Dedifferentiated amniotic fluid mesenchymal stem cell (primary cell): ENCODE data around the gene RELCH.

Experiments used
- DNase-seq: peaks from one replicate; pipeline ENCODE4 v3.0.0-alpha.2; 2016; ENCODE audit errors: extremely low spot score

The RELCH gene

DNA sequence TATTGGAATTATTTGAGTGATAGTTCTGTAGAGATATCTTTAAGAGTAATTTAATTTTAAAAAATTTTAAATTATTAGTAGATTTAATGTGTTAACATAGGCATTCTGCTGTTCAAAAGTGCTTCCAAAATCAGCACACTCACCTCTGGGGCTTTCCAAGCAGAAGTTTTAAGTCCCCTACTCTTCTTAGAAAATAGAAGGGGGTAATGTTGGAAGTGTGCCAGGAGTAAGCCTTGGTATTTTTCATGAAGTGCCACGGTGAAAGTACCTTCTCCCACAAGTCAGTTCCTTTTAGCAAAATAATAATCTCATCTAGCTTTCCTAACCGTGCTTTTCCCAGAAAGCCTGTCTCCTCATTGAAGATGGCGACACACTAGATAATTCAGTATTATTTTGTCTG, 134.1 kb downstream of the RELCH start:
- DNase-seq, result no peak

DNA sequence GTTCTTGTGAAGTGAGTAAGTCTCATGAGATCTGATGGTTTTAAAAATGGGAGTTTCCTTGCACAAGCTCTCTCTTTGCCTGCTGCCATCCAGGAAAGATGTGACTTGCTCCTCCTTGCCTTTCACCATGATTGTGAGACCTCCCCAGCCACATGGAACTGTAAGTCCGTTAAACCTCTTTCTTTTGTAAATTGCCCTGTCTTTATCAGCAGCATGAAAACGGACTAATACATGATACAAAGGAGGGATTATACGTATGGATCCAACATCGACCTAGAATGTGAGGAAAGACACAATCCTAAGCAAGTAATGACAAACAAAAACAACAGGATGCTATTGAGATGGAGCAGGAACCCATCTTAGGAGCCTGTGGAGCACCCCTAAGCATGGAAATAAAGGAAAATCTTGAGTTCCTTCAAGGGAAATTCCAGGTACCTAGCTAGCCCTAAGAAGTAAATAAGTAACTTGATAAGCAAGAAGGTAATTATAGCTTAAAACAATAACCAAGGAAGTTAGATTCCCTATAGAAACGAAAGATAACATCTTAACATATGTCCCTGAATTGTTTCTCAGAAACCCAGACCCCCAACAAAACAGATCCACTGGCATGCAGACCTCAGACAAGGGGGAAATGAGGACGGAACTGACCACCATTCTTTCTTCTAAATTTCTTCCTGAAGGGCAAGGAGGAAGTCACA, 136.6 kb downstream of the RELCH start:
- DNase-seq, result no peak

DNA sequence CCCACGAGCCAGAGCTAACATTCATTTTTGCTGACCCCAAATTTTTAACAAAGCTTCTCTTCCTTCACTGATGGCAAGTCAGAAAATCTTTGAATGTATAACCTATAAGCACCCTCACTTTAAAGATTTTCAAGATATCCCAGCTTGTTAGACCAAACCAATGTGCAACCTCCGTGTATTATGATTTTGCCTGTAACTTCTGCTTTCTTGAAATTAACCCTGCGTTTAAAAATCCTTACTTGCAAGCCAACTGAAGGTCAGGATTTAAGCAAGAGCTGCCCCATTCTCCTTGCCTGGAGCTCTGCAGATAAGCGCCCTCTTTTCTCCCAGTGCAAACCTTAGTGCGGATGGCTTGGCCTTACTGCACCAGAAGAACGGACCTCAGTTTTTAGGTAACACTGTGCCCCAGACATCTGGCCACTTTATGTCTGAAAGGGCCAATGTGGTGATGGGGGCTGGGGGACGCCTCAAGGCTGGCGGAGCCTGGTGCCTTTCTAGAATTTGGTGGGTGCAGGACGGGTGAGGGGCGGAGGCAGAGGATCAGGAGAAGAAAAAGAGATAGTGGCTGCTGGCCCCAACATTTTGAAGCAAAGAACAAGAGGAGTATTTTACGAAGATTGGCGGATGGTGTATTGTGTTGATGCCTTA, 137.2 kb downstream of the RELCH start:
- no peak for DNase-seq

DNA sequence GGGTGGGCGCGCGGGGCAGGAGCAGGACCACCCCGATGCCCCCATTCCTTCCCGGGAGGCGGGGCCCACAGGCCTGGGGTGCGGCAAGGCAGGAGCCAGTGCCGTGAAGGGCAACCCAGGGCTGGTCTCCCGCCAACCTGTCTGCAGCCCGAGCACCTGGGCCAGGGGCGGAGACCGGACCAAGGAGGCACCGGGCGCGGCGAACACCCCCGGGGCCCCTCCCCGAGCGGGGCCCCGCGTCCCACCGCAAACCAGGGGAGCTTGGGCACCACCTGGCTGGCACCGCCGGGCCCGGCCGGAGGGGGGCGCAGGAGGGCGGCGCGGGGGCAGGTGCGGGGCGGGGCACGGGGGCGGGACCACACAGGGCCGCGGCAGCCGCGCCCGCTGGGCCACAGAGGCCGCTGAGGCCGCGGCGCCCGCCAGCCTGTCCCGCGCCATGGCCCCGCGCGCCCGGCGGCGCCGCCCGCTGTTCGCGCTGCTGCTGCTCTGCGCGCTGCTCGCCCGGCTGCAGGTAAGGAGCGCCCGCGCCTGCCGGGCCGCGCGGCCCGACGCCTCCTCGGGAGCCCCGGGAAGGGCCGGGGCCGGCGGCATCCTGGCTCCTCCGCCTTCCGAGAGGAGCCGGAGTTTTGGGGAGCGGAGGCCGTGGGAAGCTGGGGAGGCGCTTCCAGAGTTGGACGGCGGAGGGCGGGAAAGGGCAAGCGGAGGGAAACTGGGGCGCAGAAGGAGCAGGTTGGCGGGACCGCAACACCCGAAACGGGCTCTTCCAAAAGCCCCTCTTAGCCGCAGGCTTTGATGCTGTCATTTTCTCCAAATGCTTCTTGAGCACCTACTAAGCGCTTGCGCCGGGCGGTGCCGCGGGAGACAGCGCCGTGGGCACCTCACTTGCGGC, 138.1 kb downstream of the RELCH start, which contains the start of gene TNFRSF11A:
TNFRSF11A (plus strand) TSS at position 394 of the 889 bp plus-strand sequence; CDS start at position 437, 43 bp downstream.
- DNase-seq, result no peak

DNA sequence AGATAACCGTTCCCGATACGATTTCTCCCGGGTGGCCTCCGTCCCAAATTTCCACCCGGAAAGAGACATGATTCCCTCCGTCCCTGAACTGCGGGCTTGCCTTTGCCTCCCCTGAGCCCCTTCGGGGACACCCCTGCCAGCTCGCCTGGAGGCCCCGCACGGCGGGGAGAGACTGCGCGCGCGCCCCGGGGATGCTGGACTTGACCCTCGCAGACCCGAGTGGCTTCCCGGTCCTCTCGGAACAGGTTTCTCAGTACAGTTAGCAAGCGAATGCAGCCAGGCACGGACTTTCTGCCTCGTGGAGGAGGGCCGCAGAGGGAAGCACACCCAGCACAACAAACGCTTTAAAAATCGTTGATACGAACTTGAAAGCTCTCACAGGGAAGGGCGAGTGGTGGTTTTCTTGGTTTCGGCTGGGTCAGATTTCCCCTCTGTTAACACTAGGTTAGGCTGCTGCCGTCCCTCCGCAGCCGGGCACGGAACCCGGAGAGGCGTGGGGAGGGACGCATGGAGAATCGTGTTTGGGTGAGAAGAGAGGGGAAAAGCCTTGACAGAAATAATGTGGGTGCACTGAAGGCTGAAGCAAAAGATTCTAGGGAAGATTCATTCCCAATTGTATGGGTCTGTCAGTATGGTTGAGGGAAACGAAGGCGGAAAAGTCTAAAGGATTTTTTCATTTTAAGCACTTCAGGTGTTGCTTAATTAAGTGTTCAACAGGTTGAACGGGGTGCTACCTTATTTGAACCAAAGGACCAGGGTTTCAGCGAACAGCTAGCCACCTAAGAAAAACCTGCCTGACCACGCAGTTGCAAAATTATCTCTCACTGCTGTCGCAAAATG, 139.0 kb downstream of the RELCH start:
- DNase-seq, result no peak

DNA sequence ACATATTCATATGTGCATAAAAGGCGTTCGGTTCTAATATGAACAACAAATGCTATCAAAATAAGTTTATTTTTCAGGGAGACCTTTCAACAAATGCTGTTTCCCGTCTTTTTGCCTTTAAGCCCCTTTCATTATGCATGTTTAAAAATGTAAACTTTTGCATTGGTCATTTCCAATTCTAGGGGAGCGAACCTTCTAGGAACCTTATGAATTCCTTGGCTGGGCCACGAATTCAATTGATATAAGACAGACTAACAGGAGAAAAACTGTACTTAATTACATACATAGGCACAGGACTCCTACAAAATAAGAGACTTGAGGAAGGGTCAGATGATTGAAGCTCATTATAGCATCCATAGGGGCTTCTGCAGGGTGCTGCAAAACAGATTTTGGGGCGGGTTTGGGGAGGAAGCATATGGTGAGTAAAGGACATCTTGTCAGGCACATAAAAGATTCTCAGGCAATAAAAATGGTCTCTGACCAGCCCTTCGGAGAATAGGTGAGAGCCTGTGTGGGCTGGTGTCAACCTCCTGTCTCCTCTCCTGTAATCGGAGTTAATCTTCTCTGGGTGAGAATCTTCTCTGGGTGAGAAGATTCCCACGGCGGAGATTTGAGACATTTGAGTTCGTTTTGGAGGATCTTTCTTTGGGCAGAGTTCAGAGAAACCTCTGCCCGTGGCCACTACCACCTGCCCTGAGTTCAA, 139.7 kb downstream of the RELCH start:
- no peak for DNase-seq

DNA sequence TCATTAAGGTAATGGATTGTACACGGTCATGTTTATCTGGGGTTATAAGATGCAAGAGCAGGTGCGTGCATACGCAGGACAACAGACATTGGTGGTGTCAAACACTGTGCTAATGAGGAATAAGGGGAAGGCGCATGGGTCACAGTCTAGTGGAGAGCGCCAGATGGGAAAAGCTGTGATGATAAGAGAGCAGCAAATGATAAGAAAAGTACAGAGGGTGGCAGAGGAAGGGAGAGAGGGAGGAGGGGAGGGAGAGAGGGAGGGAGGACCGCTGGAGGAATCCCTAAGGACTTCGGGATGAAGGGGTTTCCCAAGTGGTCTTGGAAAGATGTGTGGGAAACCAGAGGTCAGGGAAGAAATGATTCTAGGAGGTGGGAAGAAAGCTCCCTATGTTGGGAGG, 140.9 kb downstream of the RELCH start:
- DNase-seq, result no peak

DNA sequence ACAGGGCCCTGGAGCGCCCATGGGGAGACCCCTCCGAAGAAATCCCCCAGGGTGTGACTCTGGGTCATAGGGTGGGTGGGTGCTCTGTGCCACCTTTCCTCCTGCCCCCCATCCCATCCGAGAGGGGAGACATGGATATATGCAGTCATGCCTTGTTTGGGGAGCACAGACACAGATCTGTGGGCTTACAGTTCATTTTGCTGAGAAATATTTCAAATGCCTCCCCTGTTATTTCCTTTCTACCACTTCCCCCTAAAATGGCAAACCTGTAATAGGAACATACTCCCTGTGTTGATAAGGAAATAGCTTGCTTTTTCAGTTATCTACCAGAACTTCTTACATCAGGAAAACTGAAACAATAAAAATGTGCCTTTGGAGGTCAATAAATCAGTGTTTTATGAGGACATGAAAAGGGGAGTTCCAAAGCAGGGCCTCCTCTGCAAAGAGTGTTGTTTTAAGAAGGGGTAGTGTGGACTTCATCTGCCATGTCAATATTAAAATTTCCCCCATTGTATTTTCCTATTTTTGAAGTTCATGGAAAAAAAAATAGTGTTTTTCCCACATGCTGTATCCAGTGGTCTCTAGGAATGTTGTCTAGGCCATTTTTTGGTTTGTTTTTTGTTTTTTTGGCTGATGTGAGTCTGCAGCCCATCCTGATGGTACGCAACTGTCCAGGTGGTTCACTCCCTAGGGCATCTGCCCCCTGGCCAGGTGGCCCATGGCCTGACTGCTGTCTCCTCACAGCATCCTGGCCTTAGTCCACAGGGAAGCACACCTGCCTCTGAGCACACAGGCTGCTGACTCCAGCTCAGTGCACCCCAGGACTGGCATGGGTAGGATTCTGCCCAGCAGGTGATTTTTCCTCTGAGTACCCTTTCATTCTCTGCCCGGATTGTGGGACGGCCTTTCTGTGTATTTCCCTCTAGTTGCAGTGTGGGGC, 141.8 kb downstream of the RELCH start:
- no peak for DNase-seq

DNA sequence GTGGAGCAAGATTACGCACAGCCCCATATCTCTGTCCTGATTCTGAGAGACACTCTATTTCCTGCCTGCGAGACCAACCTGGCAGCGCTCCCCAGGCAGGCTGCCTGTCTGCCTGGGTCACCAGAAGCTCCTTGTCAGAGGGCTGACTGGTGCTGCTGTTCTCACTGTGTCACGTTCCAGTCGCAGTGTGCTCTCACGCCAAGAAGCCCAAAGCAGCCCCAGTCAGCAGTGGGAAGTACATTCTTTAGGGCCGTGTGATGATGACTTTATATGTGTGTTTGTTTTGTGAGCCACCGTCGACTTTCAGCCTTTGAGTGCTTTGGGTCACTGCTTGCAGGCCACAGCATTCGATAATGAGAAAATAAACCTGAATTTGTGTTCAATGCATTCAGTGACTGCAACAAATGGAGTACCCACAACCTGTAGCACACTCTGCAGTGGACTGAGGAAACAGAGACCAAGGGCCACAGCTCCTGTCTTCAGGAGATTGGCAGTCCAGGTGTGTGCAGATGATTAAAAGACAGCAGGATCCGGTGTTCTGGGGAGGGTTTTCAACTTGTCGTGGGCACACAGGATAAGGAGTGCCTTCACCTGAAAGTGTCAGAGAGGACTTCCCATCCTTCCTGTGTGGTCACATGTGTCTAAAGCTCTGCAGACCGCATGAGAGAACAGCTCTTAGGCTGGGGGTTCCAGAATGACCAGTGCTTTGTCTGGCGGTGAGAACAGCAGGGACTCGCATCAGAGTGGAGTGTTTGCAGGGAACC, 142.8 kb downstream of the RELCH start:
- no peak for DNase-seq

DNA sequence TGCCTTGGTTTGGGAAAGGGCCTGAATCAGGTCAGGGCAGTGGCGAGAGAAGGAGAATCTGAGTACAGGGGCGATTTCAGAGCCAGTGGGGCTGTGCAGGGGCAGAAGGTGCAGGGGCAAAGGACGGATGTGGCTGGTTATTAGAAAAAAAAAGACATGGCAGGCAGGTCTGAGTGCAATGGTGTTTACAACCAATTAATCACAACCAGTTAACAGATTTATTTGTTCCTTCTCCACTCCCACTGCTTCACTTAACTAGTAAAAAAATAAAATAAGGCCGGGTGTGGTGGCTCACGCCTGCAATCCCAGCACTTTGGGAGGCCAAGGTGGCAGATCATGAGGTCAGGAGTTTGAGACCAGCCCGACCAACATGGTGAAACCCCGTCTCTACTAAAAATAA, 143.6 kb downstream of the RELCH start:
- no peak for DNase-seq

DNA sequence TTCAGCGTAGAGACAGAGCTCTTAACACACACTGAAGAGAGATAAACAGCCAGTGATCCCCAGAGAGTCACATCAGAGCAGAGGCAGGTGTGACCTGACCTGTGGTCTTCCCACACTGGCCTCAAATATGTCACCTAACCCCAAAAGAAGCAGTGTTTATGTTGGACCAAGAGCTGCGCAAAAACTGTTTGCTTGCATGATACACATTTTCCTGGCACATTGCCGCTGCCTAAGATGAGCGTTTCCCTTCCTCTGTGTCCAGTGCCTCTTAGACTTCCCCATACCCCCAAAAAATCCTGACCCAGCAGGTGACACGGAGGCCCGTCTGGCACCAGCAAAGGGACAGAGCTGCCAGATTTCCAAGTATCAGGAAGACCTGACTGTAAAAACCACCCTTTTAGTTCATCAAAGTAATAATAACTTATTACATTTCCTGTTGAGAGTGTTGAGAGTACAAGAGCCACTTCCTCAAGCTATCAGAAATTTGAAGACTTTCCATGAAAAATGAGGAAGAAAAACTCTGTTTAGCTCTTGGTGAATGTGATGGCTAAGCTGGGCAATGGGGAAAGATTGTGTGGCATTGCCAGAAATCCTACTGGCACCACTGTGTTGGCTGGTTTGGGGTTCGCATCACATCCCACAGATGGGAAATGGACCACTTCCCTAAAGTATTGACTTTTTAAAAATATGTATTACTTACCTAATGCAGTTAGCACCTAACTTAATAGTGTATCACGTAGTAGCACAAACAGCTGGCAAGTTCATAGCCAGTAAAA, 144.7 kb downstream of the RELCH start:
- DNase-seq, result no peak

DNA sequence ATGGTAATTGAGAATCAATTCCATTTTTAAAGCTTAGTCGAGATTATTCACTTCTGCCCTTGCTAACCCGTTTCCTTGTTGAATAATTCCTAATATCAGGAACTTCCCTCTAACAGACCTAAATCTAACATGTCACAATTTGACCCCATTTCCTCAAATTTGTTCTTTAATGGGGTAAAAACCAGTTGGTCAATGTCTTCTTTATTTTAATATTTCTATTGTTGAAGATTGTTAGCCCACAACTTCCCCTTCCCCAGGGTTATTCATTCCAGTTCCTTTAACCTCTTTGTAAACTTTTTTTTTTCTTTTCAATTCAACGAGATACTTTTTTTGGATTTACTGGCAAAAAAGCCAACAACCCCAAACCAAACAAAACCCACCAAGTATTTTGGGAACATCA, 145.4 kb downstream of the RELCH start:
- DNase-seq, result no peak

DNA sequence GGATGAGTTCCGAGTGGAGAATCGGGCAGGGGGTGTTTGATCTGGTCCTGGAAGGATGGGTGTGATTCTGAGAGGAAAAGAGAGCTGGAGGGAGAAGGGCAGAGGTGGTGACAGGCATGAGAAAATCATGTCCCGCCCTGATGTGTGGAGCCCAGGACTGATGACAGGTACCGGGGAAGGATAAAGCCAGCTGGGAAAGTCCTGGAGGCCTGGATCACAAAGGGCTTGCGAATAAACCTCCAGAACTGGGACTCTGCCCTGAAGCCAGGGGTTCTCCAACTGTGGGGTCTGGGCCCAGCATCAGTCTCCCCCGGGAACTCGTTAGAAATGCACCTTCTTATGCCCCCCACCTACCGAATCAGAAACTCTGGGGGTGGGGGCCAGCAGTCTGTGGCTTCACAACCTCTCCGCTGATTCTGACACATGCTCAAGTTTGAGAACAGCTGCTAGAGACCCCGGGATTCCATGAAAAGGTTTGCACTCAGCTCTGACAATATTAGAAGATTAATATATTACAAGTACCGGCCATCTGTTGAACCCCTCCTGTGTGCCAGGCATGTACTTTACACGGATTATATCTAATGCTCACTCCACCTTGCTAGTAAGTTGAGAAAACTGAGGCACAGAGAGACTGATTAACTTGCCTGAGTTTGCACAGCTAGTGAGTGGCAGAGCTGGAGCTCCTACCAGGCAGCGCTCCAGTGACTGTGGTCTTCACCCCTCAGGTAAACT, 146.1 kb downstream of the RELCH start:
- no peak for DNase-seq

DNA sequence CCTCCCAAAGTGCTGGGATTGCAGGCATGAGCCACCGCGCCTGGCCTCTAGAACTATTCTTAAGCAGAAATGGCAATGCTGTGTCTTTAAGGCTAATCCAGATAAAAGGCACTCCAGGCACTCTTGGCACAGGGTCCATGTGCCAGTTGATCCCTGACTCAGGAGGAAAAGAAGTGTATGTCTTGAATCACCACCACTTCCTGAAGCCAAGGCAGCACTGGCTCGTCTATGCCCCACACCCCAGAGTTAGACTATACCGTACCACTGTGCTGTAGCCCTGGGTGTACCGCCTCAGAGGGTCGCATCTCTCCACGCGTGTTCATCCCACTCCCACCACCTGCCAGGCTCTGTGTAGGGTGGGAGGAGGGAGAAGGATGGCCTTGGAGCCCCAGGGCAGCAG, 147.1 kb downstream of the RELCH start:
- no peak for DNase-seq

DNA sequence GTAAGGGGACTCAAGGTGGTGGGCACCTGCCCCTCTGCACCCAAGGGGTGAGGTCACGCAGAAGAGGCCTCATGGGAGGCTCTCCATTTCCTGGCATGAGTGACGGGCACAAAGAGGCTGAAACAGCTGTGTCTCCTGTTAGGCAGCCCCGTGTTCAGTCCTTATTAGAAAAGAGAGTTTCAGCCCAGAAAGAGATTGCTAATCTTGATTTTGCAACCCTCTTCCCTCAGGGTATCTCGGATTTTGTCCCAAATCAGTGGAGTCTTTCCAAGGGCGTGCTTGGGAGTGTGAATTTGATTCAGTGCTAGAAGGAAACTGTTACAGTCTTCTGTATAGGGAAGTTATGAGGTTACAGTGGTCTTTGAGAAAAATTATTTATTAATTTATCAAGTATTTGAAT, 148.4 kb downstream of the RELCH start:
- no peak for DNase-seq

DNA sequence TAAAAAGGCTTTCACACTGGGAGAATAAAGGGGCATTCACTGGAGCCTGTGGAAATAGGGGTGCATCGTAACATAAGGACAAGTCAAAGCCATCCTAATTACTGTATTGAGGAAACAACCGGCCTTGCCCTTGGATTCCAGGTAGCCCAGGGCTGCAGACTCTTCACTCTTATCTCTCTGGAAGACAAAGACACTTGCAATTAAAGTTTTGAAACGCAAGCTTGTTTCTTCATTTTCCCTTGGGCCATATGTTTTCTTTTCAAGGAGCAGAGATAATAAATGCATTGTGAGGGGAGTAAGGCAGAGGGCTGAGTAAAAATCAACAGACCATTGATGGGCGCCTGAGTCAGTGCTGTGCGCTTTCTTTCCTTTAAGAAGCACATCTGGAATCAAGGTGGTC, 149.6 kb downstream of the RELCH start:
- no peak for DNase-seq

DNA sequence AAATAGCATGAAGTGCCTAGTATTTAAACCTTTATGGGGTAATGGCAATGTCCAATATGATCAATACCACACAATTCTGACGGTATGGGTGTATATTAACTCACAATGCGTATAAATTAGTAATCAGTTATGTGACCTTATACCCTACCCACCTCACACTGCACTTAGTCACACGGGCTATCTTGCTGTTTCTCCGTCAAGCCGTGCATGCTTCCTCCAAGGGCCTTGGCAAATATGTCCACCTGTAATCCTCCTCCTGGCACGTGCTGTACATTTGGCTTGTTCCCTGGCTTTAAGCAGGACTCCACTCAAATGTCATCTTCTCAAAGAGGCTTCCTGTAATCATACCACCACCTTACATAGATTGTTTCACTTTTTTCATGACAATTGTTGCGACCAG, 150.3 kb downstream of the RELCH start:
- DNase-seq, result no peak
